HepG2 (cell line): ENCODE results near the gene TMEM31. TPM values are rescaled to one million over a fixed set of nuclear protein-coding genes. Genes with fewer than 3 reads are reported as not detected.
A peak's percentile ranks its signal among the peaks of the same experiment; 100 is the strongest.

Experiments
- ELF3 ChIP-seq: IDR thresholded peaks from 2 replicates; pipeline ENCODE4 v1.6.1; 2016; ENCODE audit warnings: missing genetic modification reagents, missing compliant biosample characterization
- GATAD1 ChIP-seq: IDR thresholded peaks from 2 replicates; pipeline ENCODE4 v1.6.1; 2016; ENCODE audit warnings: missing genetic modification reagents, missing compliant biosample characterization
- GLI4 ChIP-seq: sonication (generic); formaldehyde crosslinking; IDR thresholded peaks from 2 replicates; pipeline ENCODE4 v1.5.1; 2020; ENCODE audit warnings: missing genetic modification reagents, mild to moderate bottlenecking, moderate library complexity, borderline replicate concordance
- HMGA1 ChIP-seq: sonication (generic); formaldehyde crosslinking; conservative IDR thresholded peaks from 2 replicates; pipeline ENCODE4 v1.4.0; 2020; ENCODE audit warnings: missing genetic modification reagents
- KDM5A ChIP-seq: fragments of 200-600 bp; sonication (generic); IDR thresholded peaks from 2 replicates; pipeline ENCODE4 v1.7.0; 2018; ENCODE audit warnings: antibody characterized with exemption, mild to moderate bottlenecking, low read length, borderline replicate concordance
- MBNL3 ChIP-seq: fragments of 250-450 bp; sonication (Bioruptor Pico); conservative IDR thresholded peaks from 2 replicates; pipeline ENCODE4 v1.8.0; 2022; ENCODE audit warnings: mild to moderate bottlenecking, inconsistent platforms
- NCOA1 ChIP-seq: sonication (generic); formaldehyde crosslinking; IDR thresholded peaks from 2 replicates; pipeline ENCODE4 v1.9.0; 2021; ENCODE audit warnings: missing genetic modification reagents
- NFATC3 ChIP-seq: sonication (generic); formaldehyde crosslinking; IDR thresholded peaks from 2 replicates; pipeline ENCODE4 v1.5.1; 2020; ENCODE audit warnings: mild to moderate bottlenecking, missing genetic modification reagents
- RCOR2 ChIP-seq: IDR thresholded peaks from 2 replicates; pipeline ENCODE4 v1.6.1; 2016; ENCODE audit warnings: missing biosample characterization, missing genetic modification reagents
- ZBTB21 ChIP-seq: sonication (generic); formaldehyde crosslinking; IDR thresholded peaks from 2 replicates; pipeline ENCODE4 v1.4.0; 2020; ENCODE audit warnings: missing genetic modification reagents
- ZNF274 ChIP-seq: sonication (generic); formaldehyde crosslinking; IDR thresholded peaks from 2 replicates; pipeline ENCODE4 v1.5.1; 2020; ENCODE audit warnings: mild to moderate bottlenecking, missing genetic modification reagents
- ZNF33B ChIP-seq: sonication (generic); formaldehyde crosslinking; IDR thresholded peaks from 2 replicates; pipeline ENCODE4 v1.5.1; 2020; ENCODE audit warnings: mild to moderate bottlenecking, missing genetic modification reagents
- ZNF644 ChIP-seq: IDR thresholded peaks from 2 replicates; pipeline ENCODE4 v1.6.1; 2016; ENCODE audit warnings: low read depth
- ZNF83 ChIP-seq: sonication (generic); formaldehyde crosslinking; IDR thresholded peaks from 2 replicates; pipeline ENCODE4 v1.4.0; 2020; ENCODE audit warnings: missing genetic modification reagents, mild to moderate bottlenecking, borderline replicate concordance
- polyA plus RNA-seq, 8 experiments: library from polyadenylated mRNA; depleted of rRNA in 3 of 8; stranded (reverse) in 7 of 8; unstranded in 1 of 8; fragments of >200 nt; fragmentation: Illumina TruSeq in 4 of 8; extraction: Trizol in 4 of 8; gene quantifications; 2 replicates each; pipeline versions ENCODE4 v1.2.1 to v1.2.3, GENCODE V29; 2011 to 2016; ENCODE audit warnings: low read depth in 4 of 8, missing spikeins in 1 of 8, mixed read lengths in 1 of 8; ENCODE audit not compliant: insufficient read depth in 1 of 8
- total RNA-seq, 5 experiments: library from RNA; depleted of rRNA; stranded (reverse); fragments of >200 nt; fragmentation: Illumina TruSeq; extraction: Trizol; gene quantifications; 2 replicates each; pipeline ENCODE4 v1.2.3, GENCODE V29; 2016; ENCODE audit warnings: low read depth in 1 of 5
- TF ChIP-seq, protein P1 (sequence below): sonication (generic); formaldehyde crosslinking; IDR thresholded peaks from 2 replicates; pipeline ENCODE4 v1.5.1; 2020; ENCODE audit warnings: missing genetic modification reagents, mild to moderate bottlenecking, borderline replicate concordance
- TF ChIP-seq, protein P2 (sequence below): sonication (generic); formaldehyde crosslinking; IDR thresholded peaks from 2 replicates; pipeline ENCODE4 v1.9.0; 2021; ENCODE audit warnings: missing genetic modification reagents, mild to moderate bottlenecking, borderline replicate concordance
- TF ChIP-seq, protein P3 (sequence below): sonication (generic); formaldehyde crosslinking; IDR thresholded peaks from 2 replicates; pipeline ENCODE4 v1.8.0; 2022; ENCODE audit warnings: missing genetic modification reagents, mild to moderate bottlenecking, moderate library complexity, borderline replicate concordance
- TF ChIP-seq, protein P4 (sequence below): IDR thresholded peaks from 2 replicates; pipeline ENCODE4 v1.6.1; 2012; ENCODE audit warnings: inconsistent platforms
- TF ChIP-seq, protein P5 (sequence below): sonication (generic); formaldehyde crosslinking; IDR thresholded peaks from 2 replicates; pipeline ENCODE4 v1.5.1; 2020; ENCODE audit warnings: missing genetic modification reagents, mild to moderate bottlenecking, borderline replicate concordance

The TMEM31 gene
- total and polyA plus RNA-seq, 2 of the 13 experiments (the other 11 are each of a cell fraction or from before 2014, with no cell fraction given): 0.16 TPM; not detected in 1

DNA sequence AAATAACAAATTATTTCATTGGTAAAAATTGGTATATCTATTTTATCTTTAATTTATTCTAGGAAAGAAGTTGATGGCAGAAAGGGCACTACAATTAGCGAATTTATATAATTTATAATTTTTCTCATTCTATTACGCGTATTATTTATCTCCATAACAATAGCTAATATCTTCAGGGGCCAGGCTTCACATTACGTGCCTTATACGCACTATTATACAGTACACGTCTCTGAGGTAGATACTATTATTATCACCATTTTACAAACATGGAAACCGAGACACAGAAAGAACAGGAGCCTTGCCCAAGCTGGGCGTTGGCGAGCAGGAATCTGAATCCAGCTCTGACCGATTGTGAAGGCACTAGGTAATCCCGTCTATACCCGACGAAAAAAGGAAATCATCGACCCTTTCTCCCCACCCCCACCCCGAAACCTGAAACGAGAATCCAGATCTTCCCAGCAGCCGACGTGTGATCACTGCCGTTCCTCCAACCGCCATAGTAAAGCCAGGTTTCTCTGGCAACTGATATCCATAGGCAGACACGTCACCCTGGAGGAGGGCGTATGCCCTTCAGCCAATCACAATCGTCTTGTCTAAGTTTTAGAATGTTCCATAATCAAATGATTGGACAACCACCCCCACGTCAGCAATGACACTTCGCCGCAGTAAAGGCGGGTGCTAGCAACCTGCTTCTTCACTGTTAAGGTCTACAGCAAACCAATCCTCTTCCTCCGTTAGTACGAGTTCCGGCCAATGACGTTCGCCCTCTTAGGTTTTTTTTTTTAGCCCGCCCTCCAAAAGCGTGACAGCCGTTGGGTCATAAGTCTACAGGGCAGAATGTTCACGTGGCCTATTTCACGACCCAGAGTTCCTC, 24.3 kb upstream of the TMEM31 start, which contains the start of gene MORF4L2 (continued):
- TF ChIP-seq ELF3 (CRISPR knock-in tag) (no peak), GLI4 (CRISPR knock-in tag) (no peak), ZNF274 (CRISPR knock-in tag) (no peak), HMGA1 (CRISPR knock-in tag) (no peak), ZNF33B (no peak), RCOR2 (no peak), NFATC3 (CRISPR knock-in tag) (no peak), ZNF83 (CRISPR knock-in tag) (no peak), NCOA1 (CRISPR knock-in tag) (no peak), ZBTB21 (CRISPR knock-in tag) (no peak), MBNL3 (CRISPR knock-in tag) (no peak), GATAD1 (no peak), KDM5A (peak; percentile 50; the same call in 1 of the 2 replicates), ZNF644 (CRISPR knock-in tag) (no peak)
- TF ChIP-seq, protein P1, sequence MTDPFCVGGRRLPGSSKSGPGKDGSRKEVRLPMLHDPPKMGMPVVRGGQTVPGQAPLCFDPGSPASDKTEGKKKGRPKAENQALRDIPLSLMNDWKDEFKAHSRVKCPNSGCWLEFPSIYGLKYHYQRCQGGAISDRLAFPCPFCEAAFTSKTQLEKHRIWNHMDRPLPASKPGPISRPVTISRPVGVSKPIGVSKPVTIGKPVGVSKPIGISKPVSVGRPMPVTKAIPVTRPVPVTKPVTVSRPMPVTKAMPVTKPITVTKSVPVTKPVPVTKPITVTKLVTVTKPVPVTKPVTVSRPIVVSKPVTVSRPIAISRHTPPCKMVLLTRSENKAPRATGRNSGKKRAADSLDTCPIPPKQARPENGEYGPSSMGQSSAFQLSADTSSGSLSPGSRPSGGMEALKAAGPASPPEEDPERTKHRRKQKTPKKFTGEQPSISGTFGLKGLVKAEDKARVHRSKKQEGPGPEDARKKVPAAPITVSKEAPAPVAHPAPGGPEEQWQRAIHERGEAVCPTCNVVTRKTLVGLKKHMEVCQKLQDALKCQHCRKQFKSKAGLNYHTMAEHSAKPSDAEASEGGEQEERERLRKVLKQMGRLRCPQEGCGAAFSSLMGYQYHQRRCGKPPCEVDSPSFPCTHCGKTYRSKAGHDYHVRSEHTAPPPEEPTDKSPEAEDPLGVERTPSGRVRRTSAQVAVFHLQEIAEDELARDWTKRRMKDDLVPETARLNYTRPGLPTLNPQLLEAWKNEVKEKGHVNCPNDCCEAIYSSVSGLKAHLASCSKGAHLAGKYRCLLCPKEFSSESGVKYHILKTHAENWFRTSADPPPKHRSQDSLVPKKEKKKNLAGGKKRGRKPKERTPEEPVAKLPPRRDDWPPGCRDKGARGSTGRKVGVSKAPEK (CRISPR knock-in tag): no peak
- TF ChIP-seq, protein P2, sequence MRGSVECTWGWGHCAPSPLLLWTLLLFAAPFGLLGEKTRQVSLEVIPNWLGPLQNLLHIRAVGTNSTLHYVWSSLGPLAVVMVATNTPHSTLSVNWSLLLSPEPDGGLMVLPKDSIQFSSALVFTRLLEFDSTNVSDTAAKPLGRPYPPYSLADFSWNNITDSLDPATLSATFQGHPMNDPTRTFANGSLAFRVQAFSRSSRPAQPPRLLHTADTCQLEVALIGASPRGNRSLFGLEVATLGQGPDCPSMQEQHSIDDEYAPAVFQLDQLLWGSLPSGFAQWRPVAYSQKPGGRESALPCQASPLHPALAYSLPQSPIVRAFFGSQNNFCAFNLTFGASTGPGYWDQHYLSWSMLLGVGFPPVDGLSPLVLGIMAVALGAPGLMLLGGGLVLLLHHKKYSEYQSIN (CRISPR knock-in tag): no peak
- TF ChIP-seq, protein P3, sequence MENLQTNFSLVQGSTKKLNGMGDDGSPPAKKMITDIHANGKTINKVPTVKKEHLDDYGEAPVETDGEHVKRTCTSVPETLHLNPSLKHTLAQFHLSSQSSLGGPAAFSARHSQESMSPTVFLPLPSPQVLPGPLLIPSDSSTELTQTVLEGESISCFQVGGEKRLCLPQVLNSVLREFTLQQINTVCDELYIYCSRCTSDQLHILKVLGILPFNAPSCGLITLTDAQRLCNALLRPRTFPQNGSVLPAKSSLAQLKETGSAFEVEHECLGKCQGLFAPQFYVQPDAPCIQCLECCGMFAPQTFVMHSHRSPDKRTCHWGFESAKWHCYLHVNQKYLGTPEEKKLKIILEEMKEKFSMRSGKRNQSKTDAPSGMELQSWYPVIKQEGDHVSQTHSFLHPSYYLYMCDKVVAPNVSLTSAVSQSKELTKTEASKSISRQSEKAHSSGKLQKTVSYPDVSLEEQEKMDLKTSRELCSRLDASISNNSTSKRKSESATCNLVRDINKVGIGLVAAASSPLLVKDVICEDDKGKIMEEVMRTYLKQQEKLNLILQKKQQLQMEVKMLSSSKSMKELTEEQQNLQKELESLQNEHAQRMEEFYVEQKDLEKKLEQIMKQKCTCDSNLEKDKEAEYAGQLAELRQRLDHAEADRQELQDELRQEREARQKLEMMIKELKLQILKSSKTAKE (CRISPR knock-in tag): no peak
- TF ChIP-seq, protein P4, sequence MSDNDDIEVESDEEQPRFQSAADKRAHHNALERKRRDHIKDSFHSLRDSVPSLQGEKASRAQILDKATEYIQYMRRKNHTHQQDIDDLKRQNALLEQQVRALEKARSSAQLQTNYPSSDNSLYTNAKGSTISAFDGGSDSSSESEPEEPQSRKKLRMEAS: no peak; the same call in none of the 2 replicates
- TF ChIP-seq, protein P5, sequence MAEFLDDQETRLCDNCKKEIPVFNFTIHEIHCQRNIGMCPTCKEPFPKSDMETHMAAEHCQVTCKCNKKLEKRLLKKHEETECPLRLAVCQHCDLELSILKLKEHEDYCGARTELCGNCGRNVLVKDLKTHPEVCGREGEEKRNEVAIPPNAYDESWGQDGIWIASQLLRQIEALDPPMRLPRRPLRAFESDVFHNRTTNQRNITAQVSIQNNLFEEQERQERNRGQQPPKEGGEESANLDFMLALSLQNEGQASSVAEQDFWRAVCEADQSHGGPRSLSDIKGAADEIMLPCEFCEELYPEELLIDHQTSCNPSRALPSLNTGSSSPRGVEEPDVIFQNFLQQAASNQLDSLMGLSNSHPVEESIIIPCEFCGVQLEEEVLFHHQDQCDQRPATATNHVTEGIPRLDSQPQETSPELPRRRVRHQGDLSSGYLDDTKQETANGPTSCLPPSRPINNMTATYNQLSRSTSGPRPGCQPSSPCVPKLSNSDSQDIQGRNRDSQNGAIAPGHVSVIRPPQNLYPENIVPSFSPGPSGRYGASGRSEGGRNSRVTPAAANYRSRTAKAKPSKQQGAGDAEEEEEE (CRISPR knock-in tag): no peak
